ENCODE data around the gene USP20. TPM values are rescaled to one million over a fixed set of nuclear protein-coding genes. Genes with fewer than 3 reads are reported as not detected.

USP20 gene
- total and polyA plus RNA-seq, 10 of the 15 experiments (the other 5 are each of a cell fraction or from before 2014, with no cell fraction given), result 0.66 to 23.3 (median 11.0) TPM

DNA sequence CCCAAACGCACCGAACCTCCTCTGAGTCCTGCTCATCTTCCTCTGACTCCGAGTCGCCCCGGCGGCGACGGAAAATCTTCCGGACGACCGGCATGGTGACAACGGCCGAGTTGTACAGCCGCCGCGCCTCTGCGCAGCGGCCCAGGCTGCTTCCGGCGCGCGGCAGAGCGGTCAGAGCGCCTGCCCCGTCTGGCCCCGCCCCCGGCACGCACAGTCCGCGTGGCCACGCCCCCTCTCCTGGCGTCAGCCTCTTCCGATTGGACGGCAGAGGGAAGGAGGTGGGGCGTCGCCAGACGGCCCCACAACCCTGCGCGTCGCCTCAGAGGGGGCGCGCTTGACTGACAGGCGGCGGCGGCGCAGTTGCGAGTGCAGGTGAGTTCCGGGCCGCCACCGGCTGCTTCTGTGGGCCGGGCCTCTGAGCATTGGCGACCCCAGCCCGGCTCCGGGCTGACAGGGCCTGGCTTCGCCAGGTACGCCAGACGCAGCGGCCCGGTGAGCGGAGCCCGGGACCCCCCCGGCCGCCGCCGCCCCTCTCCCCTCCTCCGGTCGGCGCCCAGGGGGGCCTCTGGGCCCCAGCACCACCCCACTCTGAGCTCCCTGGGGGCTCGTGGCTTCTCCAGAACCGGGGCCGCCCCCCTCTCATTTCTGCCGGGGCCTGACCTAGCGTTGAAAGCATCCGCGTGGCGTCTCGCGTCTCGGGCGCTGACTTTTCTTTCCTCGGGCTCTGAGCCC is at the start of gene USP20, which contains the start of gene C9orf78 (continued):
- TF ChIP-seq, protein P1, sequence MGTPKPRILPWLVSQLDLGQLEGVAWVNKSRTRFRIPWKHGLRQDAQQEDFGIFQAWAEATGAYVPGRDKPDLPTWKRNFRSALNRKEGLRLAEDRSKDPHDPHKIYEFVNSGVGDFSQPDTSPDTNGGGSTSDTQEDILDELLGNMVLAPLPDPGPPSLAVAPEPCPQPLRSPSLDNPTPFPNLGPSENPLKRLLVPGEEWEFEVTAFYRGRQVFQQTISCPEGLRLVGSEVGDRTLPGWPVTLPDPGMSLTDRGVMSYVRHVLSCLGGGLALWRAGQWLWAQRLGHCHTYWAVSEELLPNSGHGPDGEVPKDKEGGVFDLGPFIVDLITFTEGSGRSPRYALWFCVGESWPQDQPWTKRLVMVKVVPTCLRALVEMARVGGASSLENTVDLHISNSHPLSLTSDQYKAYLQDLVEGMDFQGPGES (IDR thresholded peaks at IDR 0.05), result peak; percentile 61; the same call in 1 of the 2 replicates
- TF ChIP-seq CHD1 (IDR thresholded peaks at IDR 0.05; ENCODE audit: low read depth, low read length) (no peak), TCF7 (IDR thresholded peaks at IDR 0.05; ENCODE audit: borderline replicate concordance) (no peak), CREM (IDR thresholded peaks at IDR 0.05; ENCODE audit: low read depth) (peak; percentile 96), GABPA (IDR thresholded peaks at IDR 0.05; ENCODE audit: low read depth) (peak; percentile 66; the same call in 1 of the 2 replicates), KLF5 (IDR thresholded peaks at IDR 0.05; ENCODE audit: partially characterized antibody) (peak; percentile 78), POLR2A (IDR thresholded peaks at IDR 0.05; ENCODE audit: low read depth, low read length) (peak; percentile 95)

- in situ Hi-C loops (cut with MboI), result no loop called here
- no peak for FAIRE-seq
- no peak for ATAC-seq
- Histone ChIP-seq H3K27ac (ENCODE audit: control insufficient read depth, insufficient read depth) (no peak overlapping the region), H2AFZ (ENCODE audit: control insufficient read depth, low read depth, low read length) (no peak overlapping the region), H3K79me2 (ENCODE audit: control insufficient read depth, insufficient read depth, low read length) (no peaks in the 10 kb centered on the region), H3K27me3 (replicated peaks in 1 of 2; ENCODE audit: control insufficient read depth in 2 of 2, insufficient read depth in 2 of 2, low read length in 1 of 2) (no peaks in the 10 kb centered on the region; a peak in 1 of 4 replicates), H3K4me1 (ENCODE audit: control insufficient read depth, insufficient read depth, low read length) (no peaks in the 10 kb centered on the region), H4K20me1 (ENCODE audit: control insufficient read depth, insufficient read depth) (no peaks in the 10 kb centered on the region), H3K4me2 (ENCODE audit: control insufficient read depth, insufficient read depth) (no peak overlapping the region), H3K9me3 (replicated peaks; ENCODE audit: control insufficient read depth, insufficient read depth, low read length) (no peaks in the 10 kb centered on the region; the same call in 2 of the 3 replicates), H3K4me3 (no peak overlapping the region), H3K36me3 (ENCODE audit: control insufficient read depth in 2 of 2, insufficient read depth in 2 of 2, low read length in 1 of 2) (no peaks in the 10 kb centered on the region), H3K9ac (ENCODE audit: control insufficient read depth, insufficient read depth, low read length) (no peak overlapping the region)
- POLR2A ChIA-PET, result interaction anchor here (0.6 kb wide), 1 partner anchor 40 kb away, joined by 3 read pairs; no protein-coding TSS in a partner anchor
- RAD21 ChIA-PET (ENCODE audit: unreplicated experiment), result interaction anchor here (1.0 to 1.1 kb wide), 2 partner anchors 48 to 56 kb away, joined by 3 to 4 read pairs; no protein-coding TSS in a partner anchor
- intact Hi-C loops (cut with micrococcal nuclease; ENCODE audit: unreplicated experiment), result no loop called here
- 25% methylated on average over 1 of the region's 1 CpG for WGBS (ENCODE audit: insufficient coverage, insufficient replicate concordance, low lambda C conversion rate, missing lambda C conversion rate)
- SMC1A ChIA-PET (ENCODE audit: uncharacterized antibody, unreplicated experiment), result interaction anchor here (2.7 kb wide), 1 partner anchor 48 kb away, joined by 8 read pairs; no protein-coding TSS in a partner anchor
- CTCF ChIA-PET, result interaction anchor here (0.6 to 3.3 kb wide), 4 partner anchors 48 to 143 kb away, joined by 3 to 23 read pairs (median 9); partner anchors contain the start of gene ASB6
- no TSS peak for BruUV-seq (replicated peaks)
- no peak for DNase-seq (ENCODE audit: low read depth, low spot score)
- no peak for TF ChIP-seq CREB1 (IDR thresholded peaks at IDR 0.05; ENCODE audit: low read depth)
- no peak for TF ChIP-seq MEF2B (IDR thresholded peaks at IDR 0.05; ENCODE audit: partially characterized antibody, poor library complexity, severe bottlenecking)
- TF ChIP-seq YY1 (IDR thresholded peaks at IDR 0.05; ENCODE audit: low read depth, low read length), result no peak
- TF ChIP-seq USF2 (IDR thresholded peaks at IDR 0.05; ENCODE audit: borderline replicate concordance, low read depth, low read length), result no peak
- TF ChIP-seq MAX (IDR thresholded peaks at IDR 0.05; ENCODE audit: low read depth, low read length), result no peak
- no peak for TF ChIP-seq MYC (IDR thresholded peaks at IDR 0.05; ENCODE audit: insufficient read depth, insufficient read length, insufficient replicate concordance, low read length, severe bottlenecking)
- TF ChIP-seq NFIC (IDR thresholded peaks at IDR 0.05; ENCODE audit: low read depth, low read length), result no peak
- TF ChIP-seq, protein P2, sequence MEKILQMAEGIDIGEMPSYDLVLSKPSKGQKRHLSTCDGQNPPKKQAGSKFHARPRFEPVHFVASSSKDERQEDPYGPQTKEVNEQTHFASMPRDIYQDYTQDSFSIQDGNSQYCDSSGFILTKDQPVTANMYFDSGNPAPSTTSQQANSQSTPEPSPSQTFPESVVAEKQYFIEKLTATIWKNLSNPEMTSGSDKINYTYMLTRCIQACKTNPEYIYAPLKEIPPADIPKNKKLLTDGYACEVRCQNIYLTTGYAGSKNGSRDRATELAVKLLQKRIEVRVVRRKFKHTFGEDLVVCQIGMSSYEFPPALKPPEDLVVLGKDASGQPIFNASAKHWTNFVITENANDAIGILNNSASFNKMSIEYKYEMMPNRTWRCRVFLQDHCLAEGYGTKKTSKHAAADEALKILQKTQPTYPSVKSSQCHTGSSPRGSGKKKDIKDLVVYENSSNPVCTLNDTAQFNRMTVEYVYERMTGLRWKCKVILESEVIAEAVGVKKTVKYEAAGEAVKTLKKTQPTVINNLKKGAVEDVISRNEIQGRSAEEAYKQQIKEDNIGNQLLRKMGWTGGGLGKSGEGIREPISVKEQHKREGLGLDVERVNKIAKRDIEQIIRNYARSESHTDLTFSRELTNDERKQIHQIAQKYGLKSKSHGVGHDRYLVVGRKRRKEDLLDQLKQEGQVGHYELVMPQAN (conservative IDR thresholded peaks at IDR 0.05), result no peak
- TF ChIP-seq, protein P3, sequence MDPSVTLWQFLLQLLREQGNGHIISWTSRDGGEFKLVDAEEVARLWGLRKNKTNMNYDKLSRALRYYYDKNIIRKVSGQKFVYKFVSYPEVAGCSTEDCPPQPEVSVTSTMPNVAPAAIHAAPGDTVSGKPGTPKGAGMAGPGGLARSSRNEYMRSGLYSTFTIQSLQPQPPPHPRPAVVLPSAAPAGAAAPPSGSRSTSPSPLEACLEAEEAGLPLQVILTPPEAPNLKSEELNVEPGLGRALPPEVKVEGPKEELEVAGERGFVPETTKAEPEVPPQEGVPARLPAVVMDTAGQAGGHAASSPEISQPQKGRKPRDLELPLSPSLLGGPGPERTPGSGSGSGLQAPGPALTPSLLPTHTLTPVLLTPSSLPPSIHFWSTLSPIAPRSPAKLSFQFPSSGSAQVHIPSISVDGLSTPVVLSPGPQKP (IDR thresholded peaks at IDR 0.05; ENCODE audit: low read depth, low read length), result no peak
- no peak for TF ChIP-seq TCF3 (IDR thresholded peaks at IDR 0.05; ENCODE audit: borderline replicate concordance, insufficient read depth, low read depth, low read length)
These were observed 49.4 kb upstream of the USP20 start for GRCh38 chr9:129785866-129786265.
